ENCODE data around the gene RASA3. TPM values are rescaled to one million over a fixed set of nuclear protein-coding genes. Genes with fewer than 3 reads are reported as not detected.
A peak's percentile ranks its signal among the peaks of the same experiment; 100 is the strongest.

RASA3 gene
- polyA plus RNA-seq, 4 donors = 10.0 to 14.5 (median 12.6) TPM

DNA sequence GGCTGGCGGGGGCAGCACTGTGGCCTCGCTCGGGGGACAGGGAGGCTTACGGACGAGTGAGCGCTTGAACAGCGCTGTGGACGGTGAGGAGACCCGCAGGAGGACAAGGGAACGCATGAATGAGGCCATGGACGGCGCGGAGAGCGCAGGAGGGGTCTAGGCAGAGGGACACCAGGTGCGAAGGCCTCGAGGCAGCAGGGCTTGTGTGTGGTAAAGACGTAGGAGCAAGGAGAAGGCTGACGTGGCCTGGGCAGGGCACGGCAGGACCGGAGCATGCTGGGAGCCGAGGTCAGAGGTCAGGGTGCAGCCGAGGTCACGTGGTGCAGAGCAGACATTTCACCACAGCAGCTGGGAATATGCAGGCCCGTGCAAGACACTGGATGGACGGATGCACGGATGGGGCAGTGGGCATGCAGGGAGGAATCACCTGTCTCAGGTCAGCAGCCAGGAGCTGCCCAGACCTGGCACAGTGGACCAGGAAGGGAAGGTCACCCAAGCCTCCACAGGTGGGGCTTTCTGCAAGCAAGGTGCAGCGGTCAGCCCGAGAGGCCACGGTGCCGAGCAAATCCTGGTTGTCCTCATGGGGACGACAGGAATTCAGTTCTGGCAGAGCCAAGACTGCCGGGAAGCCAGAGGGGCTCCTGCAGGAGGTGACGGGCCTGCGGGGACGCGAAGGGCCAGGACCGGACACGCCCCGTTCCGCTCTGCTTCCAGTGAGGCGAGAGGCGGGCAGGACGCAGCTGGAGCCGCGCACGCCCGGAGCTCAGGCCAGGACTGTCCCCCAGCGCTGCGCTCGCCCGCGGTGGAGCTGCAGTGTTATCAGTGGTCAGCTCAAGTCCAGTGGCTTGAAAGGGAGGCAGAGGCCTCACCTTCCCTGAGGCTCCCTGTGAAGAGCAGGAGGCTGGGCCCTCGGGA, 72.2 kb downstream of the RASA3 start:
- DNase-seq (ENCODE audit: low read depth in 4 of 4, low spot score in 3 of 4) = no peak

GRCh38 chr13:114059428-114059827, 73.0 kb downstream of the RASA3 start:
- DNase-seq (ENCODE audit: low read depth in 4 of 4, low spot score in 3 of 4) = no peak

GRCh38 chr13:114058051-114058867, 74.2 kb downstream of the RASA3 start:
- no peak for DNase-seq (ENCODE audit: low read depth in 4 of 4, low spot score in 3 of 4)

GRCh38 chr13:114057166-114058050, 75.0 kb downstream of the RASA3 start:
- DNase-seq (ENCODE audit: low read depth in 4 of 4, low spot score in 3 of 4) = no peak

- DNase-seq (ENCODE audit: low read depth in 4 of 4, low spot score in 3 of 4) = no peak
These were observed 76.0 kb downstream of the RASA3 start for GRCh38 chr13:114056205-114057013.

- no peak for DNase-seq (ENCODE audit: low read depth in 4 of 4, low spot score in 3 of 4)
These were observed 76.7 kb downstream of the RASA3 start for GRCh38 chr13:114055766-114056165.

DNA sequence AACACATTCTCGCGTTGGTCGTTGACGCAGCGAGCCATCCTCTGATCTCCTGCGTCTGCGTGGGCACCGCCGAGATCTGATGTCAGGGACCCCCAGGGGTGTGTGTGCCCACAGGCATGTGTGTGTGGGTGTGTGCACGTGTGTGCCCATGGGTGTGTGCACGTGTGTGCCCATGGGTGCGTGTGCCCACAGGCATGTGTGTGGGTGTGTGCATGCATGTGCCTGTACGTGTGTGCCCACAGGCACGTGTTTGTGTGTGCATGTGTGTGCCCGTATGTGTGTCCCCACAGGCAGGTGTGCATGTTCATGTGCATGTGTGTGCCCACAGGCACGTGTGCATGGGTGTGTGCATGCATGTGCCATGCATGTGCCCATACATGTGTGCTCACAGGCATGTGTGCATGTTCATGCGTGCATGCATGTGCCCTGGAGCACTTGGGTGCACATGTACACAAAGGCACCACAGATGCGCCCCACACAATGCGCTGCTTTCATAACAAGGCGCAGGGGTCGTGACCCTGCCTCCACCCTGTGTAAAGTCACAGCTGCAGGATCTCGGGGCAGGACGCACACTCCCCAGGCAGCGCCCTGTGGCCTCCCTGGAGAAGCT, 77.5 kb downstream of the RASA3 start:
- DNase-seq (ENCODE audit: low read depth in 4 of 4, low spot score in 3 of 4) = no peak

DNA sequence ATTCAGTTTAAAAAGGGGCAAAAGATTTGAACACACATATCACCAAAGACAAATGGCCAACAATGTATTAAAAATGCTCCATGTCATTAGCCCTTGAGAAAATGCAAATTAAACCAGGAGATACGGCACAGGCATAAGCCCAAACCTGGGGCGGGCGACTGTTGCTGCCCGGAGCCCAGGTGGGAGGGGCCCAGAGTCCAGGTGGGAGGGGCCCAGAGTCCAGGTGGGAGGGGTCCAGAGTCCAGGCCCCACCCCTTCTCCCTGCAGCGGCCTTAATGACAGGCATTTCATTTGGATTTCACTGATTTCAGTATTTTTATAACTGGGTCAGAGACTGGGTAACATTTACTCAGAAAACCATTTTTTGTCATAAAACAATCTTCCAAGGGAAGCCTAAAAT, 78.2 kb downstream of the RASA3 start:
- no peak for DNase-seq (ENCODE audit: low read depth in 4 of 4, low spot score in 3 of 4)

DNA sequence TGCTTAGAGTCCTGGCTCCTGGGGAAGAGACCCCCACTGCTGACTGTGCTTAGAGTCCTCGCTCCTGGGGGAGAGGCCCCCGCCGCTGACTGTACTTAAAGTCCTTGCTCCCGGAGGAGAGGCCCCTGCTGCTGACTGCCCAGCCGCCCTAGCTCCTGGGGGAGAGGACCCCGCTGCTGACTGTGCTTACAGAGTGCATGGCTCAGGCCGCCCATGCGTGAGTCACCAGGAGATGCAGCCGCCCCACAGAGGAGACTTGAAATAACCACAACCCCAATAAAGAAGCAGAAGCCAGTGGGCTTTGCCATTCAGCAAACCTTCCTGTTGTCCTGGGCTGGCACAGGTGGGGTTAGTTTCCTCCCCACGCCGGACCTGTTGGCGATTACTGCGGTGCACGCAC, 79.4 kb downstream of the RASA3 start:
- no peak for DNase-seq (ENCODE audit: low read depth in 4 of 4, low spot score in 3 of 4)

- DNase-seq (ENCODE audit: low read depth in 4 of 4, low spot score in 3 of 4) = no peak
These were observed 81.6 kb downstream of the RASA3 start for GRCh38 chr13:114050536-114051450.

- DNase-seq (ENCODE audit: low read depth in 4 of 4, low spot score in 3 of 4) = no peak
These were observed 82.8 kb downstream of the RASA3 start for GRCh38 chr13:114049626-114050101.

DNA sequence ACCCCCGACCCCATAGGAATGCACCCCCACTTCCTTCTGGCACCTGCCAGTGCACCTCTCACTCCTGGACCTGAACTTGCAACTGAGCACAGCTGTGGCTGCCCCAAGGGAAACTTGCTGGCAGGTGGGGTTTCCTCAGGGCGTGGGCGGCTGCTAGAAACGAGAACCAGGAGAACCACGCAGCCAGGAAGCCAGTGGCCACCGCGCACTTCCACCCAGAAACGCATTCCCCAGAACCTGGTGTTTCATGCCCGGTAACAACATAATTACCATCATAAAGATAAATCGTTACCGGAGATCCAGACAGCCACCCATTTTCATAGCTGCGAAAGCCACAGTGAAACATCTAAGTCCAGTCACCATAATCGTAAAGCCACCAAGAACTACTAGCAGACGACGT, 83.4 kb downstream of the RASA3 start:
- no peak for DNase-seq (ENCODE audit: low read depth in 4 of 4, low spot score in 3 of 4)

GRCh38 chr13:114048443-114048842, 84.0 kb downstream of the RASA3 start:
- DNase-seq (ENCODE audit: low read depth in 4 of 4, low spot score in 3 of 4) = no peak

DNA sequence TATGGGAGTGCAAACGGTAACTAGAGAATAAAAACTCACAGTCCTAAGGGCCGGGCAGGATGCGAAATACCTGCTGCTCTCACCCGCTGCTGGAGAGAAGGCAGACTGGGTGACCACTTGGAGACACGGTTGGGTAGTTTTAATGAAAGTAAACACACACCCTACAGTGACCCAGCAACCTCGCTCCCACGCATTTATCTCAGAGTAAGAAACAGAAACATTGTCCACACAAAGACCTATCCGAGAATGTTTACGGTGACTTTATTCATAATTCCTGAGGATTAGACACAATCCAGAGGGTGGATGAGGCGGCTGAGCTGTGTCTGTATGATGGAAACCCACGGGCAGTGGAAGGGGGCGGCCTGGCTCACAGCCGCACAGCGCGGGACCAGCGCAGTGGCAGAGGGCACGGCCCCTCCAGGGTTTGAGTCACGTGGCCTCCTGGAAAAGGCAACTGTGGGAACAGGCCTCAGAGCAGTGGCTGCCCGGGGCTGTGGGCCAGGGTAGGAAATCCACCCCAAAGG, 85.0 kb downstream of the RASA3 start:
- DNase-seq (ENCODE audit: low read depth in 4 of 4, low spot score in 3 of 4) = peak in 1 of 4 donors; percentile 65

- no peak for DNase-seq (ENCODE audit: low read depth in 4 of 4, low spot score in 3 of 4)
These were observed 85.9 kb downstream of the RASA3 start for GRCh38 chr13:114046431-114046975.

DNA sequence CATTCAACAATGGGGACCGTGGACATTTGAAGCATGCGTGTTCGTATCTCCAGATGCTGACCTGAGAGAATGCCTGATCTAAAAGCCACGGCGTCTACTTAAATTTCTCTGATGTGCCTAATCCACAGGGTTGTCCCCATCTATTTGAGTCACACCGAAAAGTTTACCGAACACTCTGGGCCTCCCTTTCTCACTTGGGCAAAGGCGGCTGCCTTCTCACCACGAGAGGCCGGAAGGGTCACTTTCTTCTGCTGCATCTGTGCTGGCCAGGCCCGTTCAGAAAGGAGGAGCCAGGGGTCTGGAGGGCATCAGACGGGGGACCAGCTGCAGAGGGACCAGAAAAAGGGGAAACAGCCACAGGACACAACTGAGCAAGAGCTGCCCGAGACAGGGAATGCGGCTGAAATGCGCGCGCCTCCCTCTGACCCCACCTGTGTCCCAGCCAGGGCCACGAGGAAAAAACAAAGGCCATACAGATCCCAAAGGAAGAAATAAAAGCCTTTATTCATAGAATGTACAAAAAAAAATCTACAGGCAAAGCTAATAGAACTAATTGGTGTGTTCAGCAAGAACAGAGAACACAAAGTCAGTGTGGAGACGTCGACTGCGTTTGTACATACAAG, 87.2 kb downstream of the RASA3 start:
- DNase-seq (ENCODE audit: low read depth in 4 of 4, low spot score in 3 of 4) = no peak

DNA sequence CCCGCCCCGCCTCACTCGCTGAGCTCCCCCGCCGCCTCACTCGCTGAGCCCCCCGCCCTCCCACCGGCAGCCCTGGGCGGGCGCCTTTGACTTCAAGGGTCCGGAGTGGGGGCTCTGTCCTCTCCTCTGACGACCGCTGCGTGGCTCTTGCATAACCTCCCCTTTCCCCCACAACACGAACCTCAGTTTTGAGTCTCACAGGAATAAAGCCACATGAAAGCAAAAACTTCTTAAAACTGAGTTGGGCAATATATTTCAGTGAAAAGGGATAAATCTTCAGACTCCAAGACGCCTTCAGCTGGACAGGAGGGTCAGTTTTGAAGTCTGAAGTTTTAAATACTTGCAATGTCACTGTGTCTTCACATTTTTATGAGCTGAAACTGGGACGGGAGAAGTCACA, 87.9 kb downstream of the RASA3 start:
- DNase-seq (ENCODE audit: low read depth in 4 of 4, low spot score in 3 of 4) = peak in 1 of 4 donors; percentile 53
